COLO668 (cell line): ENCODE data around the gene LARP6.

Experiments
- DNase-seq: peaks from one replicate; lab custom pipeline; 2025; ENCODE audit not compliant: unreplicated experiment; lab: John Stamatoyannopoulos, UW

Gene LARP6

GRCh38 chr15:70796516-70797310 lies 57.2 kb downstream of the LARP6 start:
- no peak for DNase-seq

GRCh38 chr15:70795311-70795665 lies 58.7 kb downstream of the LARP6 start:
- no peak for DNase-seq

- DNase-seq, result no peak
Observed at GRCh38 chr15:70794596-70795310, 59.2 kb downstream of the LARP6 start.

- no peak for DNase-seq
Observed at GRCh38 chr15:70793694-70794093, 60.3 kb downstream of the LARP6 start.

GRCh38 chr15:70792171-70792573 lies 61.8 kb downstream of the LARP6 start:
- no peak for DNase-seq

- no peak for DNase-seq
Observed at GRCh38 chr15:70791259-70791658, 62.7 kb downstream of the LARP6 start.

GRCh38 chr15:70789213-70789612 lies 64.7 kb downstream of the LARP6 start:
- no peak for DNase-seq

GRCh38 chr15:70788114-70789049 lies 65.6 kb downstream of the LARP6 start:
- no peak for DNase-seq

- DNase-seq, result no peak
Observed at GRCh38 chr15:70786996-70787395, 67.0 kb downstream of the LARP6 start.

- no peak for DNase-seq
Observed at GRCh38 chr15:70783610-70784022, 70.3 kb downstream of the LARP6 start.

GRCh38 chr15:70783041-70783440 lies 70.9 kb downstream of the LARP6 start:
- DNase-seq, result no peak

- DNase-seq, result no peak
Observed at GRCh38 chr15:70781236-70781635, 72.7 kb downstream of the LARP6 start.
